MM.1S (cell line): Measurements from ENCODE around the gene BUB3.

Experiments
- CTCF ChIP-seq: fragments of 300-600 bp; sonication (generic); IDR thresholded peaks from 2 replicates; pipeline ENCODE4 v1.5.1; 2016; ENCODE audit warnings: antibody characterized with exemption, low read length, mixed read lengths
- EZH2 ChIP-seq: fragments of 300-600 bp; sonication (generic); optimal IDR thresholded peaks from 2 replicates; pipeline ENCODE3; 2017; ENCODE audit warnings: low read depth, mild to moderate bottlenecking, antibody characterized with exemption, low read length, mixed read lengths

- no peak for TF ChIP-seq CTCF
- TF ChIP-seq EZH2, result no peak
Observed at GRCh38 chr10:123153486-123154091, 613 bp upstream of the BUB3 start.
